Measurements from ENCODE around the gene AKAP13. TPM values are rescaled to one million over a fixed set of nuclear protein-coding genes. Genes with fewer than 3 reads are reported as not detected.

Gene AKAP13
- total RNA-seq, 4 donors from 2014 or later: 131 to 265 (median 224) TPM

GRCh38 chr15:85773249-85773648, 392.8 kb downstream of the AKAP13 start:
- TF ChIP-seq CTCF (IDR thresholded peaks at IDR 0.05; ENCODE audit: low read depth): no peak

- no peak for TF ChIP-seq CTCF (IDR thresholded peaks at IDR 0.05; ENCODE audit: low read depth)
Measured at GRCh38 chr15:85773970-85774369, 393.6 kb downstream of the AKAP13 start.

DNA sequence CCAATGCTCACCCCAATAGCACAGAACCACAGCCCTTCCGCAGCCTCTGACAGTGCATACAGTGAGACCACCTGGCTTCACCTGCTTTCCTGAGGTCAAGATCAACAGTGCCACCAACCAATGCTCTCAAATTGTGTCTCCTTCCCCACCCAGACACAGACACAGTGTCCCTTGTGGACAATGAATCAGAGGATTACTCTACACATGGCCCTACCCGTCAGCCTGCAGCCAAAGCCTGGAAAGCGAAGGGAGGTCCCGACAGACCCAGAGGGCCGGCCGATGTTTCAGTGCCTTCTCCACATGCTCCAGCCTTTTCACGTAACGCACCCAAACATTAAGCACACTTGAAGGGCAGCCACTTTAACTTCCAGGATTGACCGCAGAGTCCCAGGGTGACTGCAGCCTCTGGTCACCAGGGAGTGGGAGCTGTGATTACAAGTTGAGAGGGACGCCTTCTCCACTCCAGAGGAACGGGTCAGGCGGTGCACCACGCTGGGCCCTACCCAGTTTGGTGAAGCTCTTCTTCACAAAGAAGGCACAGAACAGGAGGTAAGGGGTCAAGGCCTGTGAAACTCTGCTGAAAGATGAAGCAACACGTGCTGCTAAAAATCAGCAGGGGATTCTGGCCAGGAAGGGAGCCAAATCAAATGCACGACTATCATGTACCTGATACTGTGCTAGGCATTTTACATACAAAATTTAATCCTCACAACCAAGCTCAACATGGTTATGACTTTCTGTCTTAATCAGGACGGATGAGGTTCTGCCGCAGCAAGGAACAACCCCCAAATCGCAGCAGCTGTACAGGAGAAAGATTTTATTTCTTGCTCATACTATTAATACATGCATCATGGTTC, 397.1 kb downstream of the AKAP13 start:
- TF ChIP-seq CTCF (IDR thresholded peaks at IDR 0.05; ENCODE audit: low read depth): no peak

DNA sequence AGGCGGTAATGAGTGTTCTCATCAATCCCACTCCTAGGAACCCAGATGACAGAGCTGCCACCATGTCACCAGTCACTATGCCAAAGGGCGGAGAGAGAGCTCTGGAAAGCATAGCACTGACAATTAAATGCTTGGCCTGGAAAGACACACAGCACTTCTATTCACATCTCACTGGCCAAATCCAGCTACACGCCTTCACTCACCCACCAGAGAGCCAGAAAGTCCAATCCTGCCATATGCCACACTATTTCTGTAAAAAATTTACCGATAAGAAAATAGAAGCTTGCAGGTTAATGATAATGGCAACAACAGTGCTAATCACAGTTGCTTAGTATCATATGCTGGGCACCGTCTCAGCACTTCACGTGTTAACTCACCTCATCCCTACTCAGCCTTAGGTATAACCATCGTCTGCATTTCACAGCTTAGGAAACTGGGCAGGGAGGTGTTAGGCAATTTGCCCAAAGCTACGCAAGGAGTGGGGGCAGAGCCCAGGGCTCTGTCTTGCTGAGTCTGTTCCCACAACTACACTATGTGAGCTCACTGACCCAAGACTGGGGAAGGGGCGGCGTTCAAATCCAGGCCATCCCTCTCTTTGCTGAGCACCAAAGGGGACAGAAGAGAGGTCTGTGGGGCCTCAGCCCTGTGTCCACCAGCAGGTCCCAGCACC, 397.8 kb downstream of the AKAP13 start:
- no peak for TF ChIP-seq CTCF (IDR thresholded peaks at IDR 0.05; ENCODE audit: low read depth)

GRCh38 chr15:85779249-85779648, 398.8 kb downstream of the AKAP13 start:
- no peak for TF ChIP-seq CTCF (IDR thresholded peaks at IDR 0.05; ENCODE audit: low read depth)

GRCh38 chr15:85780225-85780985, 400.0 kb downstream of the AKAP13 start:
- no peak for TF ChIP-seq CTCF (IDR thresholded peaks at IDR 0.05; ENCODE audit: low read depth)

DNA sequence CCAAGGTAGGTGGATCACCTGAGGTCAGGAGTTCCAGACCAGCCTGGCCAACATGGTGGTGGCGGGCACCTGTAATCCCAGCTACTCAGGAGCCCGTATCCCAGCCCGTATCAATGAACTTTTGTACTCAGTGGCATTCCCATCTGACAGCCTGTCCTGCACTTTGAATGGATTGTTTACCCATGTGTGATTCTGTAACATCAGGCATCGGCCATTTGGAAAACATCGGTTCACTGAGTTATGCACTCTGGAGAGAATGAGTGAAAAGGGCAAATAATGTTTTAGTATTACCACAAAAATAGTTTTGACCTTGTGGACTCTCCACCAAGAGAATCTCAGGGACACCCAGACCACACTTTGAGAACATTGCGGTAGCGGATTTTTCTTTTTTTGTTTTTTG, 400.7 kb downstream of the AKAP13 start:
- no peak for TF ChIP-seq CTCF (IDR thresholded peaks at IDR 0.05; ENCODE audit: low read depth)
